GM18868 (cell line): ENCODE data around the gene PEF1.

ENCODE experiments used
- ATAC-seq: cut with Tn5 transposase; IDR thresholded peaks from one replicate; pipeline ENCODE4 v1.9.1; 2021; ENCODE audit warnings: mild to moderate bottlenecking, moderate library complexity; ENCODE audit not compliant: unreplicated experiment

The PEF1 gene

DNA sequence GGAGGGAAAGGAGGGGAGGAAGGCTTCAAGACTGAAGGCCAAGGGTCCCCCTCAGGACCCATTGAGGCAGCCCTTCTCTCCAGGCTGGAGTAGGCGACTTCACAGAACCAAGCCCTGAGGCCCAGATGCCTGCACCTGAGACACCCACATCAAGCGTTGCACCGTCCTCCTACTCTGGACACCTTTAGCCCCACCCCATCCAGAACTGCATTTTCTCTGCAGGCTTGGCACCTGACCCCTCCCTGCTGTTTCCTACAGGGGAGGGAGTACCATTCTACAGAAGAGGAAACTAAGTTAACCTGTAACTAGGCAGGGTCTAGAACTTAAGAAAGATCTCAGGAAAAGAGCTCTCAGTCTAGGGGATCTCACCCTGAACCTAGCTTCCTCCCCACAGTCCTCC, 12.0 kb downstream of the PEF1 start:
- no peak for ATAC-seq

DNA sequence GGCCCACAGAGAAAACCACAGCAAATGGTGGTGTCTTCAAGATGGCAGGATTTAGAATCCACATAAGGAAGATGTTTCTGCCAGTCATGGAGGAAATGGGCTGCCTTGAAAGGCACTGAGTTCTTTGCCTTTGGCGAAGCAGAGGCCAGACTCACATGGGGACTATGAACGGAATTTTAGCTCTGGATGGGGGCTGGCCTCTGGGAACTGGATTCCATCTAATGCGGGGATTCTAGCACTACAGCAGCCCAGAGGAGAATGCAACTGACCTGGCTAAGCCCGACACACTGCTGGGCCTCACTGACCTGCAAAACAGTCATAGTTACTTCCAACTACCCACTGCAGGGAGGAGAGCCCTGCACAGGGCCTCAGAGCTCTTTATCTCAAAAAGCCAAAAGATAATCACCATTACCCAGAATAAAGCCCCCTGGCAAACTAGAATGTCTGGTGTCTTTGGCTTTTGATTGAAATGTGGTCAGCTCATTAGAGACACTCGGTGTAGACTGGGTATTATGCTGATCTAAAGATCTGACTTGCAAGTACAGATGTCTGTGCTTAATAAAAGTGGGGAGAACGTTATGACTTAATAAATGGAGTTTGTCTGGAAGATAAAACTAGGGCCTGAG, 15.6 kb downstream of the PEF1 start:
- ATAC-seq = no peak

DNA sequence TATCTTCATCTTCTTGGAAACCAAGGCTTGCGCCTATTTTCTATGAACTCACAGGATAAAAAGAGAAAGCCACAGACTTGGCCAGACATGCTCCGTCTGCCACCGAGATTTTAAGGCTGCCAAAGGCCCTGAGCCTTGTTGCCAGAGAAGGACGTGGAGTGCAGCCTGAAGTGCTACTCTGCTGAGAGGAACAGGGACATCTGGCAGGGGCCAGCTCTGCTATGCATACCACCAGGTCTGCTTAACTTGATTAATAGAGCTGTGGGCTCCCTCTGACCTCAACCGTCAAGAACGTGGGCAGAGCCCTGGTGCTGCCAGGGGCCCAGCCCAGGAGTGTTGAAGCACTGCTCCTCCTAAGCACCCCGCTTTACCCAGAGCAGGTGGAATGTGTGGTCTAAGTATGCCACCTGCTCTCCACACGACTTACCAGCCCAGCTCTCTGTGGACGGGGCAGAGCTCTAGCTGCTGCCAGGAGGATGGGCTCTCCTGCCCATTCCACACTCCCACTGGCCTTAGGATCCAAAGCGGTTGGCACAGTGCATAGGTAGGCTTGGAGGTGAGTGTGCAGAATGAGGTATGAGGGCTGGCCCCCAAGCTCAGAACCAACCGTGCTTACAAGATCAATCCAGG, 16.6 kb downstream of the PEF1 start:
- no peak for ATAC-seq

DNA sequence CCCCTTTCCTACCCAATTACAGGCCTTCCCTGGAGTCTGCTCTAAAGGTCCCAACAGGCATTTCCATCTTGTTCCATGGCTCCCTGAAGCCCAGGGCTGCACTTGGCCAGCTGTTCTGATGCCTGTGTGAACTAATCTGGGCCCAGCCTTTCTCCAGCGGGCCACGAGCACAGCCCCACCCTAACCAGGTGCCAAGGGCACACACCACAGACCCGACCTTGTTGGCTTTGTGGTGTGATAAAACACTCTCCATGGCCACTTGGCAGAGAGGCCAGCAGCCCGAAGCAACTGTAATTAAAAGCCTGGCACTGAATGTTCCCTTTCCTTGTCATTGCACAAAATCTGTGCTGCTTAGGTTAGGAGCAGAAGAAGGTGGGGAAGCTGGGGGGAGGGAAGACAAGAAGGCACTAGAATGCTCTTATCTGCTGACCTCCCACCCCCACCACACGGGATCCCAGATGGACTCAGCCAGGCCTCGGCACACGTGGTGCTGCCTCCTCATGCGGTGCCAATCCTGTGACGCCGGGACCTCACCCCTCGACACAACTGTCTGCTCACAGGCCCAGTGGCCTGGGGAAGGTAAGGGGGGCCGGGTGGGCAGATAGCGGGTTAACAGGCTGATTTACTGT, 17.3 kb downstream of the PEF1 start:
- ATAC-seq = no peak

DNA sequence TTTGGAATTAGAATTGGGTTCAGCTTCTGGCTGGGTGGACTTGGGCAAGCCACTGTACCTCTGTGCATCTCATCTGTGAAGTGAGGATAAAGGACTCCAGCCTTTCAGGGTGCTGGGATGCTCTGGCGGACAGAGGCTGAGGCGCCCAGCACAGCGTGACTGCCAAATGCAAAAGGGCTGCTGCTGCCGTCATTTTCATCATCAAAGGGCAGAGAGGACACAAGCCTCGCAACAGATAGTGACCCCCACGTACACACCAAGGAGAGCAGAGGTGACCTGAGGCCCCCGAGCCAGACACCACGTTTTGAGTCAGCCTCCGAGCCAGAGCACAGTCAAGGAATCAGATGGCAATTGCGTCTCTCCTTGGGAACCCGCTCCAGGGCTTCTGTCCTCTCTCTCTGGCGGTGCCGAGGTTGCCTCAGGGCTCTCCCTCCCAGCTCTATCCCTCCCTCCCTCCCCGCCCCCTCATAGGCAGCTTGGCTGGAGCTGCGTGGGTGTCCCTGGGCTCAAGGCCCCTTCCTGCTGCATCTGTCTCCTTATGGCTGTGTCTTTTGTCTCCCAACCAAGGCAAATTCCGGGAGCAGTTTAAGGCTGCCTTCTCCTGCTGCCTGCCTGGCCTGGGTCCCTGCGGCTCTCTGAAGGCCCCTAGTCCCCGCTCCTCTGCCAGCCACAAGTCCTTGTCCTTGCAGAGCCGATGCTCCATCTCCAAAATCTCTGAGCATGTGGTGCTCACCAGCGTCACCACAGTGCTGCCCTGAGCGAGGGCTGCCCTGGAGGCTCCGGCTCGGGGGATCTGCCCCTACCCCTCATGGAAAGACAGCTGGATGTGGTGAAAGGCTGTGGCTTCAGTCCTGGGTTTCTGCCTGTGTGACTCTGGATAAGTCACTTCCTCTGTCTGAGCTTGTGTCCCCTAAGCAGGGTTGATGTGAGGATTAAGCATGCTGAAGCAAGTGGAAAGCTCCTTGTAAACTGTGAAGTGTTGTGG, 18.2 kb downstream of the PEF1 start:
- no peak for ATAC-seq

DNA sequence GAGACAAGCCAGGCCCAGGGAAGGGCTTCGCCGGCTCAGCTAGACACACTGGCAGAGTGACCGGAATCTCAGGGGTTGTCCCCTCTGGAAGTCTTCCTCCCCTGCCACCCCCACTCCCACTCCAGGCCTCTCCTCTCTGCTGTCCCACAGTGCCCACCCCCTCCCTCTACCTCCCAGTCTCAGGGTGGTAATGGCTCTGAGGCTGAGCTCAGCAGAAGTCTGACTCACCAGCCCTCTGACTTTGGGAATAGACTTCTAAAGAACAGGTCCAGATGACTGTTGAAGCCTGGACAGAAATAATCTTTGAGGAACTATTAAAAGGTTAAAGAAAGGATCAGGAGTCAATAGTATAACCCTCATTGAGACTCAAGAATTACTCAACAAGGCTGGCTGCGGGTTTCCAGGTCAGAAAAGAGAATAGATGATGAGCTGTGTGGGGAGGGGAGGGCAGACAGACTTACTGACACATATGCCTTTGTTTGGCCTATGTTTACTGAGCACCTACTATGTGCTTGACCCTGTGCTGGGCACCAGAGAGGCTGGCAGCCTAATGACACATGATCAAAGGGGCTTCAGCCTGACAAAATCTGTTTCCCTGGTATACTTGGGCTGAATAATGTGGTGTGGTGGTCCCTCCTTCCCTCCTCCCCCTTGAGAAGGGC, 19.0 kb downstream of the PEF1 start:
- no peak for ATAC-seq

DNA sequence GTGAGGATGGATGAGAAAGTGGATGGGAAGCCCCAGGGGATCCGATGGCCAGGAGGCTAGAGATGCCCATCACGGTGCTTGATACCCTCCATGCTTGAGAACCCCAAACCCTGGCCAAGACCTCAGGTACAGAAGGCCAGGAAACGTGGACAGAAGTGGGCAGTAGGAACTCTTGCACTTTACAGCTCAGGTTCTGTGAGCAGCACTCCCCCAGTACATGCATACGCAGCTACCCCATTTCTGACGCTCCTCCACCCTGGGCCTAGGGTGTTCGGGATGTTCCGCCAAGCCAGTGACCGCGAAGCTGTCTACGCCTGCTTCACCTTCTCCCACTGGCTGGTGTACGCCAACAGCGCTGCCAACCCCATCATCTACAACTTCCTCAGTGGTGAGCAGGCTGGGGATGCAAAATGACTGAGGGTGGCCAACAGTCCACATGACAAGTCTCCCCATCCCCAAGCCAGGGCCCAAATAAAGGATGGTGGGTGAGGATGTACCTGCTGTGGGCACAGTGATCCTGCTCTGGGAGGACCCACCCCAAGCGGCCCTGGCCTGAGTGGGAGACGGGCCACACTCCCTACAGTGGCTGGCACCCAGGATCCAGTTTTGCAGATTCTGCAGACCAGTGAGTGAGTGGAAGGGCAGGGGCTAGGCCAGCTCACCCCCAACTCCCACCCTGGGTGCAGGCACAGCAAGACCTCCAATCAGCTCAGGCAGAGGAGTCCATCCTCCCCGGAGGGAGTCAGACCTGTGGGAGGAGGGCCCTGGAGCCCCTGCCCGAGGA, 19.8 kb downstream of the PEF1 start:
- no peak for ATAC-seq

DNA sequence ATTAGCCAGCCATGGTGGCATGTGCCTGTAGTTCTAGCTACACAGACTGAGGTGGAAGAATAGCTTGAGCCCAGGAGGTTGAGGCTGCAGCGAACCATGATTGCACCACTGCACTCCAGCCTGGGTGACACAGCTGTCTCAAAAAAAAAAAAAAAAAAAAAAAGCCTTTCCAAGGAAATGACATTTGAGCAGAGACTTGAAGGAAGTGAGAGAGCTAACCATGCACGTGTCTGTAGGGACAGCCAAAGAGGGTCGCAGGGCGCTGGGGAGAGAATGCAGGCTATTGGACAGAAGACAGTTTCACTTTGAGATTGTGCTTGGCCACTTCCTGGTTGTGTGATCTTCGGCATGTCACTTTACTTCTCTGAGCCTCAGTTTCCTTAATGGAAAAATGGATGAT, 20.4 kb downstream of the PEF1 start:
- no peak for ATAC-seq

DNA sequence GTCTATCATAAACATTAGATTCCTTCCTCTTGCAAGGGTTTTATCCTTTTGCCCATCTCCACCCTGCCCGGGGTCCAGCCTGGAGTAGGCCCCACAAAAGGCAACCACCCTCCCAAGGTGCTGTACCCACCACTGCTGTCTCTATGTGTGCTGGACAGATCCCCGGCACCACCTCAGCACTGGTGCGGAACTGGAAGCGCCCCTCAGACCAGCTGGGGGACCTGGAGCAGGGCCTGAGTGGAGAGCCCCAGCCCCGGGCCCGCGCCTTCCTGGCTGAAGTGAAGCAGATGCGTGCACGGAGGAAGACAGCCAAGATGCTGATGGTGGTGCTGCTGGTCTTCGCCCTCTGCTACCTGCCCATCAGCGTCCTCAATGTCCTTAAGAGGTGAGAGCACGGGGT, 21.3 kb downstream of the PEF1 start:
- ATAC-seq = no peak

DNA sequence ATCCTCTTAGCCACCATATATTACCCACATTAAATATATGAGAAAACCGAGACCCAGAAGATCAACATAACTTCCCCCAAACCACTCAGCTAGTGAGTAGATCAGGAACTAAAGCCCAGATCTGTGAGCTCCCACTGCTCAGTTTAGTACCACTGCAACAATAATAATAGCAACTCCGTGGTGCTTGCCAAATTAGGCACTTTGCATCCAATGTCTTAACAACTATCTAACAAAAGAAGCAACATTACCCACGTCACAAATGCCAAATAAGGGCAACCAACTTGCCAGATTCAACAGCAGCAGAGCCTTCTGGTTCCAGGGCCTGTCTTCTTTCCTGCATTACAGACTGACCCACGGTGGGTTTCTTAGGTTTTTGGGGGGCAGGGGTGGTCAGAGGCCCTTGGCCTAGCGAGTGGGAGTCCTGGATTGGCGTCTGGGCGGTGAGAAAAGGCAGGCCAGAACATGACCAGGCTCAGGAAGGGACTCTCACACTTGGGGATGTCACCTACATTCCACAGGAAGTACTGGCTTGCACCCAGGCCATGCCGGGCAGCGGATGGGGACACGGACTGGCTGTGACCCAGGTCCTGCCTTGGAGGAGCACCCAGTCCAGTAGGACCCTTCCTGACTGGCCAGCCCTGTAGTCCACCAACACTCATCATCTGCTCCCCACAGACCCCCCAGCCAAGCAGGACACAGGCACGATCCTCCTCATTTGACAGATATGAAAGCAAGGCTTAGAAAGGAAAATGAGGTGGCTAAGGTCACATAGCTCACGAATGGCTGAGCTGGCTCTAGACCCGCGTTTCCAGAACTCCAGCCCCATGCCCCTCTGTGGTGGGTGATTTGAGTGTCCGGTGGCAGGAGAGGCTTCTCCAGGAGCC, 22.6 kb downstream of the PEF1 start:
- ATAC-seq = no peak

DNA sequence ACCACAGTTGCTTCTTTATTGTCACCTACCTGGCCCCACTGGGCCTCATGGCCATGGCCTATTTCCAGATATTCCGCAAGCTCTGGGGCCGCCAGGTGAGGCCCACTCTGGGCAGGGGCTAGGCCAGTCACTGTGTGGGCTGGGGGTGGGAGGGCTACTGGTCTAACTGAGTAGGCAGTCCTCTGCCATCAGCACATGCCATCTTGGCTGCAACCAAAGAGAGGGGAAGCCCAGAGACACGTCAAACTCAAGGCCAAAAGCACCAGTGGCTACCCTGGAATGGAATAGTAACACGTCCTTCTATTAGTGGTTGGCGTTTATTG, 23.2 kb downstream of the PEF1 start:
- ATAC-seq = no peak

DNA sequence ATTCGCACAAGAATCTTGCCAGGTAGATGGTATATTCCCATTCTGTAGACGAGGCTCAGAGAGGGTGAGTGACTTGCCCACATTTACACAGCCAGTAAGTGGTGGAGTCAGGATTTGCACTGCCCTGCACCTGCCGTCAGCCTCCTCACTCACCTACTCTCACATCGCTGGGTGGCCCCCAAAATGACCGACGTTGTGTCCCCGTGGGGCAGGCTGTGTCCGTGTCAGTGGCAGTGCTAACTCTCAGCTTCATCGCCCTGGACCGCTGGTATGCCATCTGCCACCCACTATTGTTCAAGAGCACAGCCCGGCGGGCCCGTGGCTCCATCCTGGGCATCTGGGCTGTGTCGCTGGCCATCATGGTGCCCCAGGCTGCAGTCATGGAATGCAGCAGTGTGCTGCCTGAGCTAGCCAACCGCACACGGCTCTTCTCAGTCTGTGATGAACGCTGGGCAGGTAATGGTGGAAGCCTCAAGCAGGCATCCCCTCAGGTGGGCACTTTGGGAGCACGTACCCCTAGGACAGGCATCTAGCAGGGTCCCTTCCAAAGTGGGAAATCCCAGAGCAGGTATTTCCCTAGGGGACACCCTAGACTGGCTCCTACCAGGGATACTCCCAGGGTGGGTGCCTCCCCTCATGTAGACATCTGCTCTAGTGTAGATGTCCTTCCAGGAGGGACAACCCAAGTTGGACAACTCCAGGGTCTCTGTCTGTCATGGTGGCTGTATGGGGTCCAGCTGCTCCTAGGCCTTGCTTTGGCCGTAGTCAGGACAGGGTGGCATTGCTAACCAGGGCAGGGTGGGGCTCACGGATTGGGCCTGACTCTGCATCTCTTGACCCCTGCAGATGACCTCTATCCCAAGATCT, 23.8 kb downstream of the PEF1 start:
- no peak for ATAC-seq

DNA sequence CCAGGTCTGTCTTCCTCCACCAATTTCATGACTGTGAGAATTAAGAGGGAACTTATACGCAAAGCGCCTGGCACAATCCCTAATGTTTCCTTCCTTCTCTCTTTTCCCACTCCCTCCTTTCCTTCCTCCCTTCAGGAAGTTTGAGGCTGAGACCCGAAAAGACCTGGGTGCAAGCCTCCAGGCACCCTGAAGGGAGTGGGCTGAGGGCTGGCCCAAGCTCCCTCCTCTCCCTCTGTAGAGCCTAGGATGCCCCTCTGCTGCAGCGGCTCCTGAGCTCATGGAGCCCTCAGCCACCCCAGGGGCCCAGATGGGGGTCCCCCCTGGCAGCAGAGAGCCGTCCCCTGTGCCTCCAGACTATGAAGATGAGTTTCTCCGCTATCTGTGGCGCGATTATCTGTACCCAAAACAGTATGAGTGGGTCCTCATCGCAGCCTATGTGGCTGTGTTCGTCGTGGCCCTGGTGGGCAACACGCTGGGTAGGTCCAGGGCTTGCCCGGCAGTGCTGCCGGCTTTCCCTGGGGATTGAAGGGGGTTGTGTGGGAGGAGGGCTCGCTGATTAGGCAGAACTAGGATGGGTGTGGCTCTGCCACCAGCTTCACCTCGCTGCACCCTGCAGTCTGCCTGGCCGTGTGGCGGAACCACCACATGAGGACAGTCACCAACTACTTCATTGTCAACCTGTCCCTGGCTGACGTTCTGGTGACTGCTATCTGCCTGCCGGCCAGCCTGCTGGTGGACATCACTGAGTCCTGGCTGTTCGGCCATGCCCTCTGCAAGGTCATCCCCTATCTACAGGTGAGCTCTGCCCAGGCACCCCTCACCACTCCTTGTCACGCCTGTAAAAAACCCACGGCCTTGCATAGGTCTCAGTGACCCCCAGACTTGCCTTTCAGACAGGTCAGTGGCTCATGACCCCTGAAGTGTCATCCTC, 25.5 kb downstream of the PEF1 start:
- ATAC-seq = no peak

DNA sequence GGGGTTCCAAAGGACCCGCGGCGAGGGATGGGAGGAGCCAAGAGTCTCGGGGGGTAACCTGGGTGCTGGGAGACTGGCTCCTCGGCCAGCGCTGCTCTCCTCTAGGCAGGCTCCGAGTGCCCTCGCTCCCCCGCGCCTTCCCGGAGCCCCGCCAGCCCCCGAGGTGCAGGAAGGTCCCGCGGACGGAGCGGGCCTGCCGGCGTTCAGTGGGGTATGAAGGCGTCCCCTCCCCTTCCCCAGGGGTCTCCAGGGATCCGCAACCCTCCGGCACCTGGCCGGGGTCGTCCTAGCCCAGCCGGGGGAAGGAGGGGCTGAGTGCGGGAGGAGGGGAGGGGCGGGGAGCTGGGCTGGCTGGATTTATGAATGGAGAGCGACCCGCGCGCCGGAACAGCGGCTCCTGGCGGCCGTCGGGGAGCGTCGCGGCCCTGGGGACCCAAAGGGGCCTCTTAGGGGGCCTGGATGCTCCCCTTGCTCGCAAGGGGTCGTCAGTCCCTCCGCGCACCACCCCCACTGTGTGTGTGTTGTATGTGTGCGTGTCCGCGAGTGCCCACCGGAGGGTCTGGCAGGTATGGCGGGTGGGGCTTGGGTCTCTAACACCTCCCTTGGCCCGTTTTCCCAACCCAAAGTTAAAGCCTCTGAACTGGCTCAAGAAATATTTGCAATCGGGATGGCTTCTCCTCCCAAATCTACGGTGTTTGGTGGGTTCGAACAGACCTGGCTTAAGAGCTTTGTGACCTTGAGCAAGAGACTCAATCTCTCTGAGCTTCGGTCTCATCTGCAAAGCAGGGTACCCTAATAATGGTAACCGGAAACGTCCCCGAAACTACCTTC, 26.5 kb downstream of the PEF1 start:
- no peak for ATAC-seq

DNA sequence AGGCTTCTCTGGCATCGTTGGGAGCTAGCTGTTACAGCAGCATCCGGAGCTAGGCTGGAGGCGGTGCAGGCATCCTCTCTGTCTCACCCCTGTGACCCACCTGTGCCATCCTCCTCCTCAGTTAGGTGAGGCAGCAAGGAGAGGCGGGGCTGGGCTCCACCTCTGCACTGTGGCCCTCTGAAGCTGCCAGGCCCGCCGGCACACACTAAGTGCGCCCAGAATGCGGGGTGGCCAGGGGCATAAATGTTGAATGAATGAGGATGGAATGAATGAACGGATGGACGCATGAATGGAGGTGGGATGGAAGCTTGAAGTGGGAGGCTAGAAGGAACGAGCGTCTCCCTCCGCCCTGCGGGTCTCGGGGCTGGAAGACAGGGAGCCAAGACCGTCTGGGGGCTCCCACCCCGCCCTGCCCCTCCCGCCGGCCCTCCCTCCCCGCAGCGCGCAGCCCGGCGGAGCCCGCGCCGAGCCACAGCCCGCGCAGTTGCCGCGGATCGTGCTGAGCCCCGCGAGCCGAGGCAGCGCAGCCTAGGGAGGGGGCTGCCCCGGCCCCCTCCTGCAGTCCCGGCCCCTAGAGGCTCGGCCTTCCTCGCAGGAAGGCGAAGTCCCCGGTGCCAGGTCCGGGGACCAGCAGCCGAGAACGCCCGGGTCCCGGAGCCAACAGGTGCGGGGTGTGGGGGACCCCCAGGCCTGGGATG, 27.3 kb downstream of the PEF1 start, which contains the start of gene HCRTR1:
Gene HCRTR1, plus strand, starts transcription at position 472 of the 698 bp plus-strand sequence. CDS start 1,504 bp downstream, outside the sequence.
- no peak for ATAC-seq

DNA sequence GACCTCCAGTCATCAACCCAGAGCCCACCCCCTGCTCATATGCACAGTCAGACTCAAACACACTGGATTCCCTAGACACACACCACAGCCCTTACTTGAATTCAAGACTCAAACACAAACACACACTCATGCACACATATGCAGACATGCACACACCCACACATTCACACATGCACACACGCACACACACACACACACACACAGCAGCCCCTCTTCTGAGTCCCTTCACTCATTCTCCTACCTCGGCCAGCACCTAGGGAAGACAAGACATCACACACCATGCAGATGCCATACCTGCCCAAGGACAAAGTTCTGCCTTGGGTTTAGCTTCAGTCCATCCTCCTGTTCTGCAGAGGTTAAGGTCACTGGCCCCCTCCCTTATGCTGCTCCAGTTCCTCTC, 28.7 kb downstream of the PEF1 start:
- no peak for ATAC-seq
